Stimulated activated naive CD8-positive, alpha-beta T cell treated with anti-CD3 and anti-CD28 coated beads, Interleukin-15, Interleukin-2, amounts not matched to agents 100 ng/mL and 50 ng/mL, for 24 hours (primary cell): ENCODE results near the gene FGFR3.

ENCODE experiments used
- H3K27ac Mint-ChIP-seq: one replicate; pipeline ENCODE4 v1.8.0; 2021; ENCODE audit warnings: mild to moderate bottlenecking, mixed read lengths
- H3K27me3 Mint-ChIP-seq: one replicate; pipeline ENCODE4 v1.8.0; 2021; ENCODE audit warnings: mixed read lengths
- H3K36me3 Mint-ChIP-seq: one replicate; pipeline ENCODE4 v1.8.0; 2021; ENCODE audit warnings: low read depth, mixed read lengths
- H3K4me1 Mint-ChIP-seq: one replicate; pipeline ENCODE4 v1.8.0; 2021; ENCODE audit warnings: low read depth, mixed read lengths
- H3K4me3 Mint-ChIP-seq: one replicate; pipeline ENCODE4 v1.8.0; 2021; ENCODE audit warnings: mild to moderate bottlenecking, mixed read lengths
- H3K9me3 Mint-ChIP-seq: one replicate; pipeline ENCODE4 v1.8.0; 2021; ENCODE audit warnings: mixed read lengths

Gene FGFR3

GRCh38 chr4:1854752-1855151 is 61.7 kb downstream of the FGFR3 start:
- peak overlapping the region; percentile 42 for H3K27ac Mint-ChIP-seq

GRCh38 chr4:1855333-1856070 is 62.4 kb downstream of the FGFR3 start:
- H3K27ac Mint-ChIP-seq = peak overlapping the region; percentile 42
- H3K4me1 Mint-ChIP-seq = peaks cover 46% of the 10 kb centered on the region
- H3K4me3 Mint-ChIP-seq = peak overlapping the region; percentile 84
- peaks cover 18% of the 10 kb centered on the region for H3K36me3 Mint-ChIP-seq
- H3K27me3 Mint-ChIP-seq = no peaks in the 10 kb centered on the region
- H3K9me3 Mint-ChIP-seq = no peaks in the 10 kb centered on the region

More at GRCh38 chr4:1854752-1855151, 61.7 kb downstream of the FGFR3 start:
- Mint-ChIP-seq H3K4me1 (peaks cover 46% of the 10 kb centered on the region), H3K9me3 (no peaks in the 10 kb centered on the region), H3K4me3 (peak overlapping the region; percentile 83), H3K27me3 (no peaks in the 10 kb centered on the region), H3K36me3 (peaks cover 18% of the 10 kb centered on the region)

GRCh38 chr4:1856071-1856942 is 63.2 kb downstream of the FGFR3 start, which contains the start of gene LETM1:
Gene LETM1 (minus strand): TSS chr4:1856156. CDS start chr4:1855950, 206 bp downstream.
- no peaks in the 10 kb centered on the region for H3K9me3 Mint-ChIP-seq
- peaks cover 14% of the 10 kb centered on the region for H3K36me3 Mint-ChIP-seq
- peaks cover 41% of the 10 kb centered on the region for H3K4me1 Mint-ChIP-seq
- no peaks in the 10 kb centered on the region for H3K27me3 Mint-ChIP-seq
- peak within 1 kb of the TSS; percentile 76 for H3K27ac Mint-ChIP-seq
- peak within 1 kb of the TSS; percentile 84 for H3K4me3 Mint-ChIP-seq

- H3K27ac Mint-ChIP-seq = peak overlapping the region; percentile 76
- no peaks in the 10 kb centered on the region for H3K9me3 Mint-ChIP-seq
- no peaks in the 10 kb centered on the region for H3K27me3 Mint-ChIP-seq
- H3K36me3 Mint-ChIP-seq = peaks cover 9% of the 10 kb centered on the region
- peaks cover 40% of the 10 kb centered on the region for H3K4me1 Mint-ChIP-seq
- H3K4me3 Mint-ChIP-seq = peak overlapping the region; percentile 84
These were observed 64.0 kb downstream of the FGFR3 start for GRCh38 chr4:1856943-1857699.

DNA sequence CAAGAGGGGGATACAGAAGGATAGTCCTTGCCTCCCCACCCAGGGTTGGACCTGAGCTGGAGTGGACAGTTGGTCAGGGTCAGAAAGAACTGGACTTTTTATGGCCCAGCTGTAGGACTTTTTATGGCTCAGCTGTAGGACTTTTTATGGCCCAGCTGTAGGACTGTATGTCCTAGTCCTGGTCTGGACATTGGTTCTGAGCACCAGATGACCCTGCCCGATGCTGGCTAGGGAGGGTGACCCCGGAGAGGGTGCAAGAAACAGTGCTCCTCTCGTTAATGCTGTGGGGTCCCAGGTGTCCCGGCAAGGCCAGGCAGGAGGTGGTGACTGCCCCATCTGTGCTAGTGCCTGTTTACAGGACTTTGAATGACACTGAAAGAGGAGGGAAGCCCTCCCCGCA is 64.8 kb downstream of the FGFR3 start:
- Mint-ChIP-seq H3K36me3 (peaks cover 6% of the 10 kb centered on the region), H3K27ac (no peak overlapping the region), H3K27me3 (no peaks in the 10 kb centered on the region), H3K4me1 (peaks cover 38% of the 10 kb centered on the region), H3K4me3 (no peak overlapping the region), H3K9me3 (no peaks in the 10 kb centered on the region)
